GM12872 (cell line): ENCODE measurements around the gene LRRC41.

ENCODE experiments used
- CTCF ChIP-seq: IDR thresholded peaks from 3 replicates; pipeline ENCODE4 v1.5.1; 2011; ENCODE audit warnings: low read depth, mild to moderate bottlenecking, low read length, moderate library complexity; ENCODE audit not compliant: insufficient read depth

LRRC41 gene

DNA sequence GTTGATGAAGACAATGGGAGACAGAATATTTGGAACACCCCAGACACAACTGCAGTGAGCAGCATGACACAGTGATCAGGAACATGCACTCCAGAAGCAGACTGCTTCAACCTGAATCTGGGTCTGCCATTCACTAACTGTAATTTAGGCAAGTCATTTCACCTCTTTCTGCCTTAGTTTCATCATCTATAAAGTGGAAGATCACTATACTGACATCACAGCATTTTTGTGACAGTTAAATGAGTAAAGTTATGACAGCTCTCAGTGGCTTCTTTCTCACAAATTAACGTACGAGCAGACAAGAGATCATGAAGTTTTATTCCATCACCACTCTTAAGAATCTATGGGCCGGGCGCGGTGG, 14.3 kb downstream of the LRRC41 start:
- TF ChIP-seq CTCF, result no peak

- no peak for TF ChIP-seq CTCF
Measured at GRCh38 chr1:46288485-46289133, 14.8 kb downstream of the LRRC41 start.

DNA sequence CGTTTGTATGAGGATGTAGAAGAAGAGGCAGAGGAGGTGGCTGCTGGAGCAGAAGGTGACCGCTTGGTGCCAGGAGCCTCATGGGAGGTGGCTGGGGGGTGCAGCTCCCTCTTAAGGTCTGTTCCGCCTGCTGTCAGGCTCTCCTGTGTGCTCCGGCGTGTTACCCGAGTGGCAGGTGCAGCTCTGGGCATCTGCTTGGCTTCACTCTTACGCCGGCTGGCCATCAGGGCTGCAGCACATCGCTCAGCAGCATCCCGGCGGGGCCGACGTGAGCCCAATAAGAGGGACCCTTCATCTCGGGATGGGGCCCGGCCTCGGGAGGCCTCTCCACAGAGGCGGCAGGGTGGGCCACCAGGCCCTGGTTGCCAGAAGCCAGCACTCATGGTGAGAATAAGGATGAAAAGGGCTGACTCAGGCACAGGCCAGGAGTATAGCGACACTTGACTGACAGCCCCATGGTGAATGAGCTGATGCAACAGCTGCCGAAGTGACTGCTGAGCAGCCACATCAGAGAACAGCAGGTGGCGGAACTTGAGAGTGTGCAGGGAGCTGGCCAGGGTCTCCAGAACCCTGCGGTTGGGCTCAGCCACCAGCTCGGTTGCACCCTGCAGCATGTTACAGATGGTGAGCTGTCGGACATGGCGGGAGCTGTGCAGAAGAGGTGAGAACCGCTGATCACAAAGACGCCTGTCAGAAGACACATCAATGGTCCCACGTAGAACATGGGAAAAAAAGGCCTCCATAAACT, 17.5 kb downstream of the LRRC41 start:
- TF ChIP-seq CTCF, result no peak

DNA sequence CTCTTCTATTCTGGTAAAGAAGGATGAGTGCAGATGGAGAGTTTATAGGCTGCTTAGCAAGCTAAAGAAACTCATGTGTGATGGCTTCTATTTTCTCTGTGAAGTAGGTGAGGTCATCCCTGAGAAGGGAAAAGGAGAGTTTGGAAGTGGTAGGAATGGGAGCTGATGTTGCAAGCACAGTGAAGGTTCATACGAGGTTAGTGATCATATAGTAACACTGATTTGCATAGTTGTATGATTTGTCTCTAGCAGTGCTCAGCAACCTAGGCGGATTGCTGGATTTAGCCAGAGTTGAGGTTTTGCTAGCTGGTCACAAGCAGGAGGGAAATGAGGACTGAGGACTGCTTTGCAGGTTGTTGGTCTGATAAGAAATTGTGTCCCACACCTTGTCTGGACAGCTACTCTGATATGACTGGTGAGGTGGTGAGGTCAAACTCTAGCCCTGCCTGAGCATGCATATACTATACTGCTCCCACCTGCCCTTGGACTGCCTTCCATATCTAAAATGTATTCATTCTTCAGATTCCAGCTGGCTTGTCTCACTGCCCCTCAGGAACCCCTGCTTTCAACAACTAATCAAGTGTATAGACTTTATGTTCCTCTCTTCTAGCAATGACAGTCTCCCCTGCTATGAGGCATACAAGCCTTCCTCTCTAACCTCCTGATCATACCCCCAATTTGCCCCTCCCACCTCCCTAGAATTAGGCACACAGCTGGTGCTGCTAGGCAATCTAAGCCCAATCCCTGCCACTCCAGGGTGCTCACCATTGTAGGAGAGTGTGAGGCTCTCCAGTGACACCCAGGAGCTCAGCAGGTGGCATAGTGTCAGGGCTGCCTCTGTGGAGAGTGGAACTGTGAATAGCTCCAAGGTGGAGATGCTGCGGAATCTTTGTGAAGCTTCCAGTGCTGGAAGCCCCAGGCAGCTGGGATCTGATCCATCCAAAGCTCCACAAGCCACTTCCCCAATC, 18.5 kb downstream of the LRRC41 start:
- TF ChIP-seq CTCF, result no peak

DNA sequence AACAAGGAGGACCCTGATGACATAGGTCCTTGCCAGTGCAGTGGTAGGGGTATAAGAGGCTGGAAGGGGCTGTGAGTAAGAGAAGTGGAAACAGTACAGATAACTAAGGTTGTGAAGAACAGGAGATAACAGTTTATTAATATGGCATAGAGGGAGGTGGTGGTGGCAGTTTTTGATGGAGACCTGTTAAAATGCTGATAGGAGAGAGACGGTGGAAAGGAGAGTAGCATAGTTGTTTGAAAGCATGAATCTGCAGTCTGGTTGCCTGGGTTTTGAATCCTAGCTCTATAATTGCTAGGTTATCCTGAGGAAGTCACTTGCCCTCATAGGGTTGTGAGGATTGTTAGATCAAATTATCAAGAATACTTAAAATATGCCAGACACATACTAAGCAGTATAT, 19.4 kb downstream of the LRRC41 start:
- no peak for TF ChIP-seq CTCF

DNA sequence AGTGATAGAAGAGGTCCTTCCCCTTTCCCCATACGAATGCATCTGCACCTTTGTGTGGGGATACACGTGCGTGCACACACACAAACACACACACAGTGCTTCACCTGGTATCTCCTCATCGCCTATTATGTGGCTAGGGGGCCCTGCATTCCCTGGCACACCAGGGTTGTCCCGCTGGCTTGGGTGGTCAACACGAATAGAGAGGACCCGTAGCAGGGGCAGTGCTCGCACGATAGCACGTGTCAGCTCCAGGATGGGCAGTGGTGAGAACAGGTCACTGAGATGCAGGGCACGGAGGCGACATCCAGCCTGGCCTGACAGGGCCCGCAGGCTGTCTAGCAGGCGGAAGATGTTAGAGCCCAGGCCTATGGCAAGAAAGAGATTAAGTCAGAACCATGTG, 22.4 kb downstream of the LRRC41 start:
- no peak for TF ChIP-seq CTCF

- no peak for TF ChIP-seq CTCF
Measured at GRCh38 chr1:46280092-46280491, 23.3 kb downstream of the LRRC41 start.
